ENCODE measurements around the gene STATH. TPM values are rescaled to one million over a fixed set of nuclear protein-coding genes. Genes with fewer than 3 reads are reported as not detected.
"Not testable (repeated sequence)": the region's sequence is repeated elsewhere in the genome, so short reads cannot be mapped to it uniquely, and the experiment has no call there.

STATH gene
- total and polyA plus RNA-seq, 2 experiments from 2014 or later: 1.9 TPM; not detected in 1

DNA sequence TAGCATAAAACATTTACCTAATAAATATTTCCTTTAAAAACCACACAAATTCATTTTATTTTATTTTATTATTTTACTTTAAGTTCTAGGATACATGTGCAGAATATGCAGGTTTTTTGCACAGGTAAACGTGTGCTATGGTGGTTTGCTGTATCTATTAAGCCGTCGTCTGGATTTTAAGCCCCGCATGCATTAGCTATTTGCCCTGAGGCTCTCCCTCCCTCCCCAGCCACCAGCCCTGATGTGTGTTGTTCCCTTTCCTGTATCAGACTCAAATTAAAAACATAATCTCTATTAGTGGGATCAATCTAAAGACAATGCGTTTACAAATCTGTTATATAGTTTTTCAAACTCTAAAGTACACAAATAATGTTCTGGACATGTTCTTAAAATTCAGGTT, 31.2 kb downstream of the STATH start:
- Histone ChIP-seq H3K36me3 (no peaks in the 10 kb centered on the region), H3K27me3 (no peaks in the 10 kb centered on the region), H3K9me3 (ENCODE audit: low read depth) (no peaks in the 10 kb centered on the region), H3K4me3 (no peak overlapping the region), H3K27ac (no peak overlapping the region), H3K4me1 (ENCODE audit: low read depth) (no peaks in the 10 kb centered on the region)
- DNase-seq (ENCODE audit: low read depth in 1 of 2, low spot score in 1 of 2): no peak
- TF ChIP-seq, protein P1, sequence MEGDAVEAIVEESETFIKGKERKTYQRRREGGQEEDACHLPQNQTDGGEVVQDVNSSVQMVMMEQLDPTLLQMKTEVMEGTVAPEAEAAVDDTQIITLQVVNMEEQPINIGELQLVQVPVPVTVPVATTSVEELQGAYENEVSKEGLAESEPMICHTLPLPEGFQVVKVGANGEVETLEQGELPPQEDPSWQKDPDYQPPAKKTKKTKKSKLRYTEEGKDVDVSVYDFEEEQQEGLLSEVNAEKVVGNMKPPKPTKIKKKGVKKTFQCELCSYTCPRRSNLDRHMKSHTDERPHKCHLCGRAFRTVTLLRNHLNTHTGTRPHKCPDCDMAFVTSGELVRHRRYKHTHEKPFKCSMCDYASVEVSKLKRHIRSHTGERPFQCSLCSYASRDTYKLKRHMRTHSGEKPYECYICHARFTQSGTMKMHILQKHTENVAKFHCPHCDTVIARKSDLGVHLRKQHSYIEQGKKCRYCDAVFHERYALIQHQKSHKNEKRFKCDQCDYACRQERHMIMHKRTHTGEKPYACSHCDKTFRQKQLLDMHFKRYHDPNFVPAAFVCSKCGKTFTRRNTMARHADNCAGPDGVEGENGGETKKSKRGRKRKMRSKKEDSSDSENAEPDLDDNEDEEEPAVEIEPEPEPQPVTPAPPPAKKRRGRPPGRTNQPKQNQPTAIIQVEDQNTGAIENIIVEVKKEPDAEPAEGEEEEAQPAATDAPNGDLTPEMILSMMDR (IDR thresholded peaks at IDR 0.05; ENCODE audit: low read depth, low read length): no peak

DNA sequence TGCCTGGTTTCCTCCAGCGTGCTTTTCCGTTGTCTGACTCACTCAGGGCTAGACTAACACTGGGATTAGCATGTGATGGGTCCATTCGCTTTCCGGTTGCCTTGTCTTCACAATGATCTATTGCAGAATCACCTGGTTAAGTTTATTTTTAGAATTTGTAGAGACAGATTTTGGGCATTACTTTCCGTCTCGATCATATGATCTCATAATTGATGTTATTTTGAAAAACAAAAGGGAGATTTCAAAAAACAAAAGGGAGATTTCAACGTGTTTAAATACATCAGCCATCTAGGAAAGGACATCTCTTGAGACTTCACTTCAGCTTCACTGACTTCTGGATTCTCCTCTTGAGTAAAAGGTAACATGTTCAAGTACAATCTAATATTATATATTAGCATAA, 32.4 kb downstream of the STATH start, which contains the start of gene HTN3:
Gene HTN3, plus strand, starts transcription at position 301 of the 400 bp plus-strand sequence. CDS start 2,282 bp downstream, outside the sequence.
- H3K9me3 ChIP-seq (ENCODE audit: low read depth); H3K27me3 ChIP-seq; H3K27ac ChIP-seq; H3K4me3 ChIP-seq; H3K36me3 ChIP-seq; H3K4me1 ChIP-seq (ENCODE audit: low read depth); DNase-seq (ENCODE audit: low read depth in 1 of 2, low spot score in 1 of 2): not testable (repeated sequence)

DNA sequence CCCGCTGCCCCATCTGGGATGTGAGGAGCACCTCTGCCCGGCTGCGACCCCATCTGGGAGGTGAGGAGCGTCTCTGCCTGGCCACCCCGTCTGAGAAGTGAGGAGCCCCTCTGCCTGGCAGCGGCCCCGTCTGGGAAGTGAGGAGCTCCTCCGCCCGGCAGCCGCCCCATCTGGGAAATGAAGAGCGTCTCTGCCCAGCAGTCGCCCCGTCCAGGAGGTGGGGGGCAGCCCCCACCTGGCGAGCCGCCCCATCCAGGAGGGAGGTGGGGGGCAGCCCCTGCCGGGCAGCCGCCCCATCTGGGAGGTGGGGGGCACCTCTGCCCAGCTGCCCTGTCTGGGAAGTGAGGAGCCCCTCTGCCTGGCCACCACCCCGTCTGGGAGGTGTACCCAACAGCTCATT, 41.8 kb downstream of the STATH start:
- not testable (repeated sequence) for H3K36me3 ChIP-seq; H3K9me3 ChIP-seq (ENCODE audit: low read depth); H3K4me3 ChIP-seq; H3K27me3 ChIP-seq; DNase-seq (ENCODE audit: low read depth in 1 of 2, low spot score in 1 of 2); H3K4me1 ChIP-seq (ENCODE audit: low read depth); H3K27ac ChIP-seq

DNA sequence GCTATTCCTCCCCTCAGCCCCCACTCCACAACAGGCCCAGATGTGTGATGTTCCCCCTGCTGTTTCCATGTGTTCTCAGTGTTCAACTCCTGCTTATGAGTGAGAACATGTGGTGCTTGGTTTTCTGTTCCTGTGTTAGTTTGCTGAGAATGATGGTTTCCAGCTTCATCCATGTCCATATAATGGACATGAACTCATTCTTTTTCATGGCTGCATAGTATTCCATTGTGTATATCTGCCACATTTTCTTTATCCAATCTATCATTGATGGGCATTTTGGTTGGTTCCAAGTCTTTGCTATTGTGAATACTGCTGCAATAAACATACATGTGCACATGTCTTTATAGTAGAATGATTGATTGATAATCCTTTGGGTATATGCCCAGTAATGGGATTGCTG, 44.2 kb downstream of the STATH start:
- H3K27me3 ChIP-seq; H3K9me3 ChIP-seq (ENCODE audit: low read depth); H3K4me1 ChIP-seq (ENCODE audit: low read depth); H3K27ac ChIP-seq; H3K36me3 ChIP-seq; H3K4me3 ChIP-seq; DNase-seq (ENCODE audit: low read depth in 1 of 2, low spot score in 1 of 2): not testable (repeated sequence)

DNA sequence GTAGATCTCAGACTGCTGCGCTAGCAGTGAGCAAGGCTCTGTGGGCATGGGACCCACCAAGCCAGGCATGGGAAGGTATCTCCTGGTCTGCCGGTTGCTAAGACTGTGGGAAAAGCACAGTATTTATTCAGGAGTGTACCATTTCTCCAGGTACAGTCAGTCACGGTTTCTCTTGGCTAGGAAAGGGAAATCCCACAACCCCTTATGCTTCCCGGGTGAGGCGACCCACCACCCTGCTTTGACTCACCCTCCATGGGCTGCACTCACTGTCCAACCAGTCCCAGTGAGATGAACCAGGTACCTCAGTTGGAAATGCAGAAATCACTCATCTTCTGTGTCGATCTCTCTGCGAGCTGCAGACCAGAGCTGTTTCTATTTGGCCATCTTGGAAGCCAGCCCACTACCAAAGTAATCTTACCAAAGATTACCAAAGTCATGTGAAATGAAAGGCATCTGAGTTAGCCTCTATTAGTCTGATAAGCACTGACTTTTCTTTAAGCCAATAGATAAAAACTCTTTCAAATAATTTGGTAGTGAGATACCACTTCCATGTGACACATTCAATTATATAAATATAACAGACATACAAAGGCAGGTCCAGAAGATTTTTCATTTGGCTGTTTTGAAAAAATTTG, 46.0 kb downstream of the STATH start:
- TF ChIP-seq, protein P1 (IDR thresholded peaks at IDR 0.05; ENCODE audit: low read depth, low read length): no peak

DNA sequence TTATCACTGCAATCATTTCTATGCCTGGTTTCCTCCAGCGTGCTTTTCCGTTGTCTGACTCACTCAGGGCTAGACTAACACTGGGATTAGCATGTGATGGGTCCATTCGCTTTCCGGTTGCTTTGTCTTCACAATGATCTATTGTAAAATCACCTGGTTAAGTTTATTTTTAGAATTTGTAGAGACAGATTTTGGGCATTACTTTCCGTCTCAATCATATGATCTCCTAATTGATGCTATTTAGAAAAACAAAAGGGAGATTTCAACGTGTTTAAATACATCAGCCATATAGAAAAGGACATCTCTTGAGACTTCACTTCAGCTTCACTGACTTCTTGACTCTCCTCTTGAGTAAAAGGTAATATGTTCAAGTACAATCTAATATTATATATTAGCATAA, 54.4 kb downstream of the STATH start, which contains the start of gene HTN1:
Gene HTN1, plus strand, starts transcription at position 301 of the 400 bp plus-strand sequence. CDS start 2,639 bp downstream, outside the sequence.
- H3K9me3 ChIP-seq (ENCODE audit: low read depth); H3K36me3 ChIP-seq; H3K27ac ChIP-seq; DNase-seq (ENCODE audit: low read depth in 1 of 2, low spot score in 1 of 2); H3K27me3 ChIP-seq; H3K4me3 ChIP-seq; H3K4me1 ChIP-seq (ENCODE audit: low read depth): not testable (repeated sequence)

More for the DNA sequence above, 46.0 kb downstream of the STATH start:
- Histone ChIP-seq H3K4me1 (ENCODE audit: low read depth) (no peaks in the 10 kb centered on the region), H3K27me3 (no peaks in the 10 kb centered on the region), H3K36me3 (no peaks in the 10 kb centered on the region), H3K9me3 (ENCODE audit: low read depth) (no peaks in the 10 kb centered on the region), H3K4me3 (no peak overlapping the region), H3K27ac (no peak overlapping the region)
- DNase-seq (ENCODE audit: low read depth in 1 of 2, low spot score in 1 of 2): no peak

Other genes with a start within 250 kb of the STATH start
- gene SULT1B1, start 235.3 kb upstream of the STATH start, total RNA-seq: not detected in 2 replicates
- gene SULT1B1, start 235.3 kb upstream of the STATH start, polyA plus RNA-seq: not detected in 2 replicates
- not detected in 2 replicates for gene SULT1E1, start 135.8 kb upstream of the STATH start, total RNA-seq
- gene SULT1E1, start 135.8 kb upstream of the STATH start, polyA plus RNA-seq: not detected in 2 replicates
- not detected in 2 replicates for gene CSN1S1, start 64.9 kb upstream of the STATH start, total RNA-seq
- gene CSN1S1, start 64.9 kb upstream of the STATH start, polyA plus RNA-seq: not detected in 2 replicates
- gene CSN2, start 30.2 kb upstream of the STATH start, total RNA-seq: not detected in 2 replicates
- not detected in 2 replicates for gene CSN2, start 30.2 kb upstream of the STATH start, polyA plus RNA-seq
- not detected in 2 replicates for gene HTN3, start 32.5 kb downstream of the STATH start, total RNA-seq
- gene HTN3, start 32.5 kb downstream of the STATH start, polyA plus RNA-seq: not detected in 2 replicates
- not detected in 2 replicates for gene HTN1, start 54.5 kb downstream of the STATH start, total RNA-seq
- not detected in 2 replicates for gene HTN1, start 54.5 kb downstream of the STATH start, polyA plus RNA-seq
- gene PRR27, start 158.3 kb downstream of the STATH start, total RNA-seq: not detected in 2 replicates
- gene PRR27, start 158.3 kb downstream of the STATH start, polyA plus RNA-seq: not detected in 2 replicates
- 21.1 and 24.6 TPM in 2 replicates for gene ODAM, start 199.8 kb downstream of the STATH start, total RNA-seq
- gene ODAM, start 199.8 kb downstream of the STATH start, polyA plus RNA-seq: 56.4 and 64.5 TPM in 2 replicates
- gene FDCSP, start 230.2 kb downstream of the STATH start, total RNA-seq: not detected in 2 replicates
- not detected in 2 replicates for gene FDCSP, start 230.2 kb downstream of the STATH start, polyA plus RNA-seq
- not detected in 2 replicates for gene CSN3, start 246.6 kb downstream of the STATH start, total RNA-seq
- gene CSN3, start 246.6 kb downstream of the STATH start, polyA plus RNA-seq: not detected in 2 replicates

All from cardiac muscle cell (in vitro differentiated cells and primary cell).